DOHH2 (cell line): ENCODE results near the gene PPM1F.

Experiments
- H3F3A ChIP-seq: fragments of 200-600 bp; sonication (generic), shearing (Covaris generic); 2 replicates; pipeline ENCODE4 v1.6.0; 2016; ENCODE audit warnings: antibody characterized with exemption, mild to moderate bottlenecking; ENCODE audit not compliant: control insufficient read depth, insufficient read depth
- H3K27ac ChIP-seq: fragments of 200-600 bp; sonication (generic); 2 replicates; pipeline ENCODE4 v1.5.1; 2014; ENCODE audit warnings: low read depth, mild to moderate bottlenecking, low read length, moderate library complexity
- H3K27me3 ChIP-seq: fragments of 200-600 bp; sonication (generic); 2 replicates; pipeline ENCODE4 v1.6.1; 2014; ENCODE audit warnings: mild to moderate bottlenecking, low read length, mixed read lengths; ENCODE audit not compliant: control insufficient read depth
- H3K36me3 ChIP-seq: fragments of 200-600 bp; sonication (generic); 2 replicates; pipeline ENCODE4 v1.6.1; 2014; ENCODE audit warnings: mild to moderate bottlenecking, low read length, moderate library complexity, mixed read lengths; ENCODE audit not compliant: control insufficient read depth
- H3K4me1 ChIP-seq: fragments of 200-600 bp; sonication (generic); 2 replicates; pipeline ENCODE4 v1.6.1; 2014; ENCODE audit warnings: mild to moderate bottlenecking, low read length, mixed read lengths; ENCODE audit not compliant: control insufficient read depth
- H3K4me2 ChIP-seq: fragments of 200-600 bp; sonication (generic); 2 replicates; pipeline ENCODE4 v1.6.0; 2014; ENCODE audit warnings: mild to moderate bottlenecking, low read length, moderate library complexity
- H3K4me3 ChIP-seq: fragments of 200-600 bp; sonication (generic); 2 replicates; pipeline ENCODE4 v1.5.1; 2014; ENCODE audit warnings: mild to moderate bottlenecking, low read length, mixed read lengths
- H3K79me2 ChIP-seq: fragments of 200-600 bp; sonication (generic); 2 replicates; pipeline ENCODE4 v1.6.1; 2014; ENCODE audit warnings: mild to moderate bottlenecking, low read length, mixed read lengths; ENCODE audit not compliant: control insufficient read depth
- H3K9me2 ChIP-seq: fragments of 200-600 bp; sonication (generic); replicated peaks from 2 replicates; pipeline ENCODE4 v1.6.1; 2014; ENCODE audit warnings: mild to moderate bottlenecking, low read length, mixed read lengths; ENCODE audit not compliant: control insufficient read depth
- H3K9me3 ChIP-seq: fragments of 200-600 bp; sonication (generic); 2 replicates; pipeline ENCODE4 v1.6.1; 2014; ENCODE audit warnings: antibody characterized with exemption, low read length, mixed read lengths; ENCODE audit not compliant: control insufficient read depth, insufficient read depth
- H4K20me1 ChIP-seq: fragments of 200-600 bp; sonication (generic); 2 replicates; pipeline ENCODE4 v1.6.0; 2014; ENCODE audit warnings: low read depth, mild to moderate bottlenecking, antibody characterized with exemption, low read length, moderate library complexity; ENCODE audit not compliant: control insufficient read depth, insufficient read depth
- EZH2phosphoT487 ChIP-seq: fragments of 200-600 bp; sonication (generic); IDR thresholded peaks from 2 replicates; pipeline ENCODE4 v1.6.1; 2017; ENCODE audit warnings: borderline replicate concordance, mild to moderate bottlenecking, antibody characterized with exemption, low read length, moderate library complexity, mixed read lengths
- TF ChIP-seq, protein P1 (sequence below): fragments of 200-600 bp; sonication (generic); IDR thresholded peaks from one replicate; pipeline ENCODE4 v1.5.1; 2014; ENCODE audit warnings: antibody characterized with exemption, mild to moderate bottlenecking, low read depth, low read length; ENCODE audit not compliant: poor library complexity, severe bottlenecking

PPM1F gene

DNA sequence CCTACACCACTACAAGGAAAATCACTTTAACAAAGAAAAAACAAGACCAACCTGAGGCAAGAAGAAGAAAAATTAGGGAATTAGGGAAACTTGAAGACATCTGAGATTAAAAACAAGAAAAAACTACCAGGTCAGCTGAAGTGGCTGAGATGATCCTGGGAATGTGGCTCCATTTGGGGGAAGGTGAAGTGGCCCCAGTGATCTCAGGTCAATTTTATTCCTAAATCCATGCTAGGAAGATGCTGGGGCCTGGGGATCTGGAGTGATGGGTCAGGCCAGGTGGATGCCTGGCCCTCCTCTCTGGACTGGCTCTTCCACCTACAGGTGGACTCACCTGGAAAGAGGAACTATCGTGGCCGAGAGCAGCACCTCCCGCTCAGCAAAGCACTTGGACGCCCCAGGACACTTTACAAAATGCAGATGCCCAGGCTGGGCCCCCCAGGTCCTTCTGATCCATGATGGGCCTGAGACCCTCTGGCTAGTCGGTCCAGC, 23.3 kb upstream of the PPM1F start:
- no peak overlapping the region for H3K4me3 ChIP-seq

DNA sequence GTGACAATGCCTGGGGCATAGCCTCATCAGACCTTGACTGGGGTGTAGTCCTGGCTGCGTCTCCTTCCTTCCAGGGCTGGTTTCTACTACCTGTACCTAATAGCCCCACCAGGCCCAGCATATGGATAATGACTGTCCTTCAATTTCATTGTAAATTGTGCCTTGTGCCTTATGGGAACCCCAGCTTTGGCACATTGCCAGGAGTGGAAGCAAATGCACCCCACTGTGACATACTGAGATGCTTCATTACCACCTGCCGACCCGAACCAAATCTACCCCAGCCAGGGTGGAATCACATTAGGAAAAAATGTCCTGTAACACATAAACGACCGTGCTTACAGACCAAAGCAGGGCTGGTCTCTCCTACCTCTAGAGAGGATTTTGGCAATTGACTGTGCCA, 22.6 kb upstream of the PPM1F start:
- H3K4me1 ChIP-seq, result no peaks in the 10 kb centered on the region
- H3K4me2 ChIP-seq, result no peak overlapping the region
- H3K79me2 ChIP-seq, result peaks cover 50% of the 10 kb centered on the region
- H3F3A ChIP-seq, result no peaks in the 10 kb centered on the region; the same call in none of the 2 replicates
- TF ChIP-seq, protein P1, sequence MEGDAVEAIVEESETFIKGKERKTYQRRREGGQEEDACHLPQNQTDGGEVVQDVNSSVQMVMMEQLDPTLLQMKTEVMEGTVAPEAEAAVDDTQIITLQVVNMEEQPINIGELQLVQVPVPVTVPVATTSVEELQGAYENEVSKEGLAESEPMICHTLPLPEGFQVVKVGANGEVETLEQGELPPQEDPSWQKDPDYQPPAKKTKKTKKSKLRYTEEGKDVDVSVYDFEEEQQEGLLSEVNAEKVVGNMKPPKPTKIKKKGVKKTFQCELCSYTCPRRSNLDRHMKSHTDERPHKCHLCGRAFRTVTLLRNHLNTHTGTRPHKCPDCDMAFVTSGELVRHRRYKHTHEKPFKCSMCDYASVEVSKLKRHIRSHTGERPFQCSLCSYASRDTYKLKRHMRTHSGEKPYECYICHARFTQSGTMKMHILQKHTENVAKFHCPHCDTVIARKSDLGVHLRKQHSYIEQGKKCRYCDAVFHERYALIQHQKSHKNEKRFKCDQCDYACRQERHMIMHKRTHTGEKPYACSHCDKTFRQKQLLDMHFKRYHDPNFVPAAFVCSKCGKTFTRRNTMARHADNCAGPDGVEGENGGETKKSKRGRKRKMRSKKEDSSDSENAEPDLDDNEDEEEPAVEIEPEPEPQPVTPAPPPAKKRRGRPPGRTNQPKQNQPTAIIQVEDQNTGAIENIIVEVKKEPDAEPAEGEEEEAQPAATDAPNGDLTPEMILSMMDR, result no peak
- no peak for TF ChIP-seq EZH2phosphoT487
- H3K36me3 ChIP-seq, result peaks cover 83% of the 10 kb centered on the region
- no peaks in the 10 kb centered on the region; the same call in 1 of the 2 replicates for H4K20me1 ChIP-seq
- H3K9me2 ChIP-seq, result no peaks in the 10 kb centered on the region
- no peak overlapping the region for H3K4me3 ChIP-seq
- no peaks in the 10 kb centered on the region for H3K9me3 ChIP-seq
- no peaks in the 10 kb centered on the region for H3K27me3 ChIP-seq
- H3K27ac ChIP-seq, result no peak overlapping the region

More for the DNA sequence above, 23.3 kb upstream of the PPM1F start:
- Histone ChIP-seq H3K36me3 (peaks cover 82% of the 10 kb centered on the region), H3K4me2 (no peak overlapping the region), H3K9me2 (no peaks in the 10 kb centered on the region), H3K27me3 (no peaks in the 10 kb centered on the region), H3K27ac (no peak overlapping the region), H3K4me1 (peaks cover 5% of the 10 kb centered on the region), H3F3A (no peaks in the 10 kb centered on the region; the same call in none of the 2 replicates), H3K9me3 (no peaks in the 10 kb centered on the region), H4K20me1 (no peaks in the 10 kb centered on the region; the same call in 1 of the 2 replicates), H3K79me2 (peaks cover 56% of the 10 kb centered on the region)
- TF ChIP-seq EZH2phosphoT487, result no peak
- TF ChIP-seq, protein P1, result no peak

DNA sequence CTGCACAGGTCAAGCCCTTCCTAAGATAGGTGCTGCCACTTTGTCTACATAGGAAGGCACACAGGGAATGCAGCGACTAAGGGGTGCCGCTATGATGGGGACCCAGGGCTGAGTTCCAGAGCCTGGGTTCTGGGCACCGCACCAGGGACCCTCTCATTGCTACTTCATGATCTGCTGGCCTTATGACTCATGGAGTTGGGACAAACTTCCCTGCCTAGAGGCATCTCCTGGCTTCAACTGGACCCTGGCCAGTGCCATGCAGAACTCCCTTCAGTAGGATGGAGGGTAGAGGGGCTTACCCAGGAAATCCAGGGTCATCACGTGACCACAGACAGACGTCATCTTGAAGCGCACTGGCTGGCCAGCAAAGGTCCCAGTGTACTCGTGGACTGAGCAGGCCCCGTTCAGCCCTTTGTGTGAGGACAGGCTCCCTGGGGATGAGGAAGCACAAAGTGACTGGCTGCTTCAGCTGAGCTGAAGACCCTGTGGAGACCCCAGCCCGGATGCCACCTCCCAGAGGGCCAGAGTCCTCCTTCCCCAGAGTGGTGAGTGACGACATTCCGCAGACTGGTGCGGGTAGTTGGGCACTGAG, 21.5 kb upstream of the PPM1F start:
- TF ChIP-seq, protein P1, result no peak
- TF ChIP-seq EZH2phosphoT487, result no peak
- Histone ChIP-seq H4K20me1 (no peaks in the 10 kb centered on the region; the same call in 1 of the 2 replicates), H3K27me3 (no peaks in the 10 kb centered on the region), H3K36me3 (peaks cover 80% of the 10 kb centered on the region), H3K79me2 (peaks cover 41% of the 10 kb centered on the region), H3F3A (no peaks in the 10 kb centered on the region; the same call in none of the 2 replicates), H3K9me3 (no peaks in the 10 kb centered on the region), H3K4me1 (no peaks in the 10 kb centered on the region), H3K4me2 (no peak overlapping the region), H3K27ac (no peak overlapping the region), H3K9me2 (no peaks in the 10 kb centered on the region), H3K4me3 (no peak overlapping the region)
